Measurements from ENCODE around the gene MRPS18A.

Gene MRPS18A

GRCh38 chr6:43733471-43734293 lies 46.1 kb upstream of the MRPS18A start:
- no peak overlapping the region for H3K4me3 ChIP-seq (ENCODE audit: low read depth, low read length)
- TF ChIP-seq MYC (IDR thresholded peaks at IDR 0.05; ENCODE audit: low read depth, low read length) (no peak), POLR2A (IDR thresholded peaks at IDR 0.05; ENCODE audit: extremely low read depth, insufficient read length) (no peak), MAX (IDR thresholded peaks at IDR 0.05; ENCODE audit: low read depth, low read length) (no peak)
- TF ChIP-seq, protein P1, sequence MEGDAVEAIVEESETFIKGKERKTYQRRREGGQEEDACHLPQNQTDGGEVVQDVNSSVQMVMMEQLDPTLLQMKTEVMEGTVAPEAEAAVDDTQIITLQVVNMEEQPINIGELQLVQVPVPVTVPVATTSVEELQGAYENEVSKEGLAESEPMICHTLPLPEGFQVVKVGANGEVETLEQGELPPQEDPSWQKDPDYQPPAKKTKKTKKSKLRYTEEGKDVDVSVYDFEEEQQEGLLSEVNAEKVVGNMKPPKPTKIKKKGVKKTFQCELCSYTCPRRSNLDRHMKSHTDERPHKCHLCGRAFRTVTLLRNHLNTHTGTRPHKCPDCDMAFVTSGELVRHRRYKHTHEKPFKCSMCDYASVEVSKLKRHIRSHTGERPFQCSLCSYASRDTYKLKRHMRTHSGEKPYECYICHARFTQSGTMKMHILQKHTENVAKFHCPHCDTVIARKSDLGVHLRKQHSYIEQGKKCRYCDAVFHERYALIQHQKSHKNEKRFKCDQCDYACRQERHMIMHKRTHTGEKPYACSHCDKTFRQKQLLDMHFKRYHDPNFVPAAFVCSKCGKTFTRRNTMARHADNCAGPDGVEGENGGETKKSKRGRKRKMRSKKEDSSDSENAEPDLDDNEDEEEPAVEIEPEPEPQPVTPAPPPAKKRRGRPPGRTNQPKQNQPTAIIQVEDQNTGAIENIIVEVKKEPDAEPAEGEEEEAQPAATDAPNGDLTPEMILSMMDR (IDR thresholded peaks at IDR 0.05; ENCODE audit: low read depth, low read length) = no peak
- DNase-seq (ENCODE audit: low read depth) = no peak

GRCh38 chr6:43730634-43731033 lies 43.0 kb upstream of the MRPS18A start:
- TF ChIP-seq, protein P1 (IDR thresholded peaks at IDR 0.05; ENCODE audit: low read depth, low read length) = no peak
- TF ChIP-seq POLR2A (IDR thresholded peaks at IDR 0.05; ENCODE audit: extremely low read depth, insufficient read length) = no peak
- no peak for DNase-seq (ENCODE audit: low read depth)
- H3K4me3 ChIP-seq (ENCODE audit: low read depth, low read length) = no peak overlapping the region

DNA sequence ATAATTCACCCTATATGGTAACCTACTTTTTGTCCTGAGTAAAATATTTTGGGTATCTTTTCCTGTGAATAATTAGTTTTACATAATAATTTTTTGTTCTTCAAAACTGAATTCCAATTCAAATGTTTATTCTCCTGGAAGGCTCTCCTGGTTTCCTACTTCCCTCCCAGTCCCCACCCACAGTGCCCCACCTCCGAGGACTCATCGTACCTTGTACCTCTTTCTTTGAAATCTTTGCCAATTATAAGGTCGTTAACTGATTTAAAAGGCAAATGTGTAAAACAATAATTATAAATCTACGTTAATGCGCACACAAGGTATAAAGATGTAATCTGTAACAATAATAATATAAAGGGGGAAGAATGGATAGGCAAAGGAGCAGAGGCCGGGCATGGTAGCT lies 41.9 kb upstream of the MRPS18A start:
- DNase-seq (ENCODE audit: low read depth) = no peak
- H3K4me3 ChIP-seq (ENCODE audit: low read depth, low read length) = no peak overlapping the region
- TF ChIP-seq MYC (IDR thresholded peaks at IDR 0.05; ENCODE audit: low read depth, low read length) (no peak), MAX (IDR thresholded peaks at IDR 0.05; ENCODE audit: low read depth, low read length) (no peak), POLR2A (IDR thresholded peaks at IDR 0.05; ENCODE audit: extremely low read depth, insufficient read length) (no peak)
- TF ChIP-seq, protein P1 (IDR thresholded peaks at IDR 0.05; ENCODE audit: low read depth, low read length) = no peak

GRCh38 chr6:43728586-43728985 lies 41.0 kb upstream of the MRPS18A start:
- TF ChIP-seq MYC (IDR thresholded peaks at IDR 0.05; ENCODE audit: low read depth, low read length) = no peak
- TF ChIP-seq MAX (IDR thresholded peaks at IDR 0.05; ENCODE audit: low read depth, low read length) = no peak
- TF ChIP-seq, protein P1 (IDR thresholded peaks at IDR 0.05; ENCODE audit: low read depth, low read length) = no peak
- no peak for TF ChIP-seq POLR2A (IDR thresholded peaks at IDR 0.05; ENCODE audit: extremely low read depth, insufficient read length)
- H3K4me3 ChIP-seq (ENCODE audit: low read depth, low read length) = no peak overlapping the region
- no peak for DNase-seq (ENCODE audit: low read depth)

- DNase-seq (ENCODE audit: low read depth) = no peak
- H3K4me3 ChIP-seq (ENCODE audit: low read depth, low read length) = no peak overlapping the region
- TF ChIP-seq, protein P1 (IDR thresholded peaks at IDR 0.05; ENCODE audit: low read depth, low read length) = no peak
- TF ChIP-seq POLR2A (IDR thresholded peaks at IDR 0.05; ENCODE audit: extremely low read depth, insufficient read length) (no peak), MAX (IDR thresholded peaks at IDR 0.05; ENCODE audit: low read depth, low read length) (no peak)
These were observed 40.0 kb upstream of the MRPS18A start for GRCh38 chr6:43727634-43728033.
